Subcutaneous abdominal adipose tissue (tissue), 5 donors: ENCODE results near the gene CTBP2.

ENCODE experiments used
- H3K27ac ChIP-seq: one replicate; pipeline ENCODE4 v1.7.0; 2013; ENCODE audit warnings: low read depth, mild to moderate bottlenecking, inconsistent platforms, low read length, moderate library complexity
- H3K27me3 ChIP-seq, 5 donors: one replicate each; pipeline ENCODE4 v1.7.0; 2013; ENCODE audit warnings: low read length in 5 of 5, inconsistent platforms in 1 of 5; ENCODE audit not compliant: control insufficient read depth in 5 of 5, insufficient read depth in 4 of 5
- H3K36me3 ChIP-seq, 5 donors: one replicate each; pipeline ENCODE4 v1.7.0; 2013; ENCODE audit warnings: low read length in 5 of 5; ENCODE audit not compliant: control insufficient read depth in 5 of 5, insufficient read depth in 5 of 5
- H3K4me1 ChIP-seq, 5 donors: one replicate each; pipeline ENCODE4 v1.7.0; 2013; ENCODE audit warnings: low read length in 5 of 5, mild to moderate bottlenecking in 3 of 5, moderate library complexity in 1 of 5; ENCODE audit not compliant: control insufficient read depth in 5 of 5, insufficient read depth in 5 of 5
- H3K4me3 ChIP-seq, 5 donors: one replicate each; pipeline ENCODE4 v1.7.0; 2013; ENCODE audit warnings: low read length in 5 of 5, low read depth in 1 of 5
- H3K9ac ChIP-seq, 5 donors: one replicate each; pipeline ENCODE4 v1.7.0; 2013; ENCODE audit warnings: low read length in 5 of 5, mild to moderate bottlenecking in 4 of 5, moderate library complexity in 3 of 5
- H3K9me3 ChIP-seq, 5 donors: one replicate each; pipeline ENCODE4 v1.7.0; 2013; ENCODE audit warnings: low read length in 5 of 5; ENCODE audit not compliant: control insufficient read depth in 5 of 5
- donor health status: healthy.
- donor health status: healthy.
- donor health status: healthy.
- donor health status: healthy.
- donor health status: healthy.

The CTBP2 gene

GRCh38 chr10:125159486-125159931 lies 854 bp downstream of the CTBP2 start:
- H3K4me1 ChIP-seq = peaks cover 0 to 51% (median 41%) of the 10 kb centered on the region in 5 donors

GRCh38 chr10:125158601-125159485 lies 1.5 kb downstream of the CTBP2 start:
- no peaks in the 10 kb centered on the region for H3K9me3 ChIP-seq
- no peaks in the 10 kb centered on the region for H3K27me3 ChIP-seq
- no peaks in the 10 kb centered on the region for H3K36me3 ChIP-seq
- peak overlapping the region; percentile 73 to 82 (median 73) for H3K4me3 ChIP-seq
- H3K9ac ChIP-seq = peak overlapping the region; percentile 30 to 76 (median 74)
- peak overlapping the region; percentile 88 for H3K27ac ChIP-seq
- peaks cover 0 to 58% (median 47%) of the 10 kb centered on the region in 5 donors for H3K4me1 ChIP-seq

More at GRCh38 chr10:125159486-125159931, 854 bp downstream of the CTBP2 start:
- Histone ChIP-seq H3K9me3 (no peaks in the 10 kb centered on the region), H3K36me3 (no peaks in the 10 kb centered on the region), H3K27me3 (no peaks in the 10 kb centered on the region), H3K27ac (peak overlapping the region; percentile 69), H3K4me3 (peak overlapping the region in 4 of 5 donors; percentile 61 to 76 (median 72)), H3K9ac (peak overlapping the region in 3 of 5 donors; percentile 45 to 68 (median 53))

GRCh38 chr10:125158275-125158600 lies 2.1 kb downstream of the CTBP2 start:
- Histone ChIP-seq H3K9ac (peak overlapping the region; percentile 30 to 76 (median 74)), H3K4me3 (peak overlapping the region; percentile 71 to 82 (median 73)), H3K27me3 (no peaks in the 10 kb centered on the region), H3K9me3 (no peaks in the 10 kb centered on the region), H3K27ac (peak overlapping the region; percentile 88), H3K36me3 (no peaks in the 10 kb centered on the region), H3K4me1 (peaks cover under 1 to 64% (median 53%) of the 10 kb centered on the region in 5 donors)

- Histone ChIP-seq H3K36me3 (no peaks in the 10 kb centered on the region), H3K9me3 (no peaks in the 10 kb centered on the region), H3K4me1 (peaks cover 7 to 71% (median 60%) of the 10 kb centered on the region in 5 donors), H3K27me3 (no peaks in the 10 kb centered on the region), H3K9ac (peak overlapping the region in 4 of 5 donors; percentile 28 to 76 (median 74)), H3K4me3 (peak overlapping the region in 4 of 5 donors; percentile 30 to 82 (median 57)), H3K27ac (no peak overlapping the region)
These were observed 2.9 kb downstream of the CTBP2 start for GRCh38 chr10:125157505-125157904.

GRCh38 chr10:125156739-125157480 lies 3.5 kb downstream of the CTBP2 start:
- no peaks in the 10 kb centered on the region for H3K36me3 ChIP-seq
- H3K4me1 ChIP-seq = peaks cover 7 to 70% (median 60%) of the 10 kb centered on the region in 5 donors
- no peak overlapping the region for H3K27ac ChIP-seq
- no peaks in the 10 kb centered on the region for H3K9me3 ChIP-seq
- no peak overlapping the region for H3K4me3 ChIP-seq
- no peaks in the 10 kb centered on the region for H3K27me3 ChIP-seq
- H3K9ac ChIP-seq = peak overlapping the region in 2 of 5 donors; percentile 13 to 76

- no peak overlapping the region for H3K27ac ChIP-seq
- no peak overlapping the region for H3K9ac ChIP-seq
- no peak overlapping the region for H3K4me3 ChIP-seq
- H3K9me3 ChIP-seq = no peaks in the 10 kb centered on the region
- H3K27me3 ChIP-seq = no peaks in the 10 kb centered on the region
- peaks cover 7 to 66% (median 53%) of the 10 kb centered on the region in 5 donors for H3K4me1 ChIP-seq
- H3K36me3 ChIP-seq = peaks cover 0 to 1% (median 0%) of the 10 kb centered on the region in 5 donors
These were observed 4.2 kb downstream of the CTBP2 start for GRCh38 chr10:125156196-125156595.

- Histone ChIP-seq H3K4me3 (peak overlapping the region in 2 of 5 donors; percentile 19 to 23), H3K4me1 (peaks cover 7 to 66% (median 51%) of the 10 kb centered on the region in 5 donors)
These were observed 5.3 kb downstream of the CTBP2 start for GRCh38 chr10:125155101-125155500.

GRCh38 chr10:125154529-125154928 lies 5.8 kb downstream of the CTBP2 start:
- Histone ChIP-seq H3K9ac (peak overlapping the region in 1 of 5 donors; percentile 49), H3K4me3 (peak overlapping the region in 3 of 5 donors; percentile 9 to 23 (median 19)), H3K27me3 (no peaks in the 10 kb centered on the region), H3K27ac (no peak overlapping the region), H3K4me1 (peaks cover 7 to 72% (median 51%) of the 10 kb centered on the region in 5 donors), H3K9me3 (no peaks in the 10 kb centered on the region), H3K36me3 (peaks cover 0 to 5% (median 3%) of the 10 kb centered on the region in 5 donors)

More at GRCh38 chr10:125155101-125155500, 5.3 kb downstream of the CTBP2 start:
- Histone ChIP-seq H3K9ac (peak overlapping the region in 1 of 5 donors; percentile 31), H3K9me3 (no peaks in the 10 kb centered on the region), H3K36me3 (peaks cover 0 to 5% (median 3%) of the 10 kb centered on the region in 5 donors), H3K27me3 (no peaks in the 10 kb centered on the region), H3K27ac (no peak overlapping the region)

GRCh38 chr10:125153703-125154490 lies 6.5 kb downstream of the CTBP2 start:
- H3K27me3 ChIP-seq = no peaks in the 10 kb centered on the region
- no peak overlapping the region for H3K4me3 ChIP-seq
- H3K36me3 ChIP-seq = peaks cover 0 to 5% (median 3%) of the 10 kb centered on the region in 5 donors
- H3K27ac ChIP-seq = no peak overlapping the region
- peak overlapping the region in 1 of 5 donors; percentile 49 for H3K9ac ChIP-seq
- H3K4me1 ChIP-seq = peaks cover 10 to 78% (median 54%) of the 10 kb centered on the region in 5 donors
- H3K9me3 ChIP-seq = no peaks in the 10 kb centered on the region
